Measurements from ENCODE around the gene COL3A1.

The COL3A1 gene

GRCh38 chr2:189057316-189057715 lies 83.1 kb downstream of the COL3A1 start:
- H3K4me1 ChIP-seq = no peaks in the 10 kb centered on the region
- TF ChIP-seq Cebpa-rat (IDR thresholded peaks at IDR 0.05) = no peak
- H3K27me3 ChIP-seq = no peaks in the 10 kb centered on the region
- H4K20me1 ChIP-seq = no peaks in the 10 kb centered on the region
- H3K4me3 ChIP-seq = no peak overlapping the region
- no peaks in the 10 kb centered on the region for H3K9me3 ChIP-seq (replicated peaks in 1 of 11)
- no peak overlapping the region for H3K9ac ChIP-seq
- no peak overlapping the region for H3K4me2 ChIP-seq
- no peak overlapping the region for H3K27ac ChIP-seq
- H3K36me3 ChIP-seq = no peaks in the 10 kb centered on the region

DNA sequence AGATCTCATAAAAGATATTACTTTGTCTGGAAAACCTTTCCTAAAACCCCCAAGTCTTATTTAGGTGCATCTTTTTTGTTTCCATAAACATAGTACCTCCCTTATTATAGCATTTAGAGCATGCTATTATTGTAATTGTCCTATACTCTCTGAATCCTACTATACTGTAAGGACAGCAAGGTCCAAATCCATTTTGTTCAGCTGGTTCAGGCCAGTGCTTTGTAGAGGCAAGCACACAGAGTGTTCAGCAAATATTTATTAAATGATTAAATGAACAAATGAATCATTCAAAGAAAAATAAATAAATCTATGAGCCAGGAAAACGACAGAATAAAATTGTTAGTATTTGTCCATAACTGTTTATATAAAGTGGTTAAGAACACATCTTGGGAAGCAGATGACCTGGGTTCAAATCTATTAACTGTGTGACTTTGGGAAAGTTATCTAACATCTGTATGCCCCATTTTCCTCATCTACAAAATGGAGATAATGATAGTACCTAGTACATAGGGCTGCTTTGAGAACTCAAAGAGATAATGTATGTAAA lies 86.0 kb downstream of the COL3A1 start:
- Histone ChIP-seq H3K36me3 (no peaks in the 10 kb centered on the region), H3K4me1 (no peaks in the 10 kb centered on the region), H3K27ac (no peak overlapping the region), H4K20me1 (no peaks in the 10 kb centered on the region), H3K9me3 (replicated peaks in 1 of 11) (no peaks in the 10 kb centered on the region), H3K4me3 (no peak overlapping the region), H3K4me2 (no peak overlapping the region), H3K9ac (no peak overlapping the region), H3K27me3 (no peaks in the 10 kb centered on the region)
- no peak for TF ChIP-seq Cebpa-rat (IDR thresholded peaks at IDR 0.05)

Measured in BLaER1 treated with 17β-estradiol and CSF1 and Interleukin-3, amounts not matched to agents 10 nM and 100 nM (cell line).